COLO668 (cell line): ENCODE data around the gene DPH7.
"Not testable (repeated sequence)": the region's sequence is repeated elsewhere in the genome, so short reads cannot be mapped to it uniquely, and the experiment has no call there.

Experiments used
- DNase-seq: peaks from one replicate; lab custom pipeline; 2025; ENCODE audit not compliant: unreplicated experiment; lab: John Stamatoyannopoulos, UW

DPH7 gene

DNA sequence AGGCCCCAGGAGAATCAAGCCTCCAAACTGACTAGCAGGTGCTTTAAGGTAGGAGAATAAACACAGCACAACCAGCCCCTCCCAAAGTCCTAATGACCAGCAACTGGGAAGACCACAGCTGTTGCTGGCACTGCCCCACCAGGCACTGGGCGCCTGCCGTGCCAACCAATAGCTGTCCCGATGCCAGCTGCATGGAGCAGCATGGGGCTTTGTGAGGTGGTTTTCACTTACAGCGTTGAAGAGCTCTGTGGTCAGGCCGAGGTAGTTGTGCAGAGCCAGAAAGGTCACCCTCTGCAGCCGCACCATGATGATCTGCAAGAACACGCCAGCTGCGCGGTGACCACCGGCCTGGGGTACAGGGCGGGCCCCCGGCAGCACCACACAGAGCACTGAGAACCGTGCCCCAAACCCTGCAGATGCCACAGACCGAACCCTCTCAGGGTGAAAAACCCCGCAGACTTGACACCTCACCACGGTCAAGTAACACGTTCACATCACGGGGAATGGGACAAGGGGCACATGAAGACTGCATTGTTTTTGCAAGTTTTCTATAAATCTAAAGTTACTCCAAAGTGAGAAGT is 57.2 kb downstream of the DPH7 start:
- DNase-seq = no peak

DNA sequence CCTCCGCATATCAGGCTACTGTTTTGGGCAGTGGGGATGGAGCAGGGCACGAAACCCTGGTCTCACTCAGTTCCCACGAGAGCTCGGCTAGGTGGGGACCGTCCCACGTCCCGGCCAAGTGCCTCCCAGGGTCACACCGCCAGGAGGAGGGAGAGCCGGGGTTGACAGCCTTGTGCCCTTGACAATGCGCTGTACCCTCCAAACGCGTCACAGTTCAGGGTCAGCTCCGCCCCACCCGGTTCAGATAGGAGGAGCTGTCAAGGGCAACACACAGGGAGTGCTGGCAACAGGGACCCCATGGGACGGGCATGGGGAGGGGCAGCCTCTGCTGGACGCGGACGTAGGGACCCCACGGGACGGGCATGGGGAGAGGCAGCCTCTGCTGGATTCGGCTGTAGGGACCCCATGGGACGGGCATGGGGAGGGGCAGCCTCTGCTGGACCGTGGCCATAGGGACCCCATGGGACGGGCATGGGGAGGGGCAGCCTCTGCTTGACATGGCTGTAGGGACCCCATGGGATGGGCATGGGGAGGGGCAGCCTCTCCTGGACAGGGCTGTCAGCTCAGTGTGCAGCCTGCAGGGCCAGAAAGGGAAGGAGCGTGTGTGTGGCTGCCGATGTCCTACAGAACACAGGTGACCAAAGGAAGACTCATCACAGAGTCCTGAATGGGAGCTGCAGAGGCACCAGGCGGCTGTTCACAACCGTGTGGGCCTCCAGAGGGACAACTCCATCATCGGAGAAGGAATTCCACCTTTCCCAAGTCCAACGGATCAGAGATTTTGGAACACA is 57.9 kb downstream of the DPH7 start:
- no peak for DNase-seq

DNA sequence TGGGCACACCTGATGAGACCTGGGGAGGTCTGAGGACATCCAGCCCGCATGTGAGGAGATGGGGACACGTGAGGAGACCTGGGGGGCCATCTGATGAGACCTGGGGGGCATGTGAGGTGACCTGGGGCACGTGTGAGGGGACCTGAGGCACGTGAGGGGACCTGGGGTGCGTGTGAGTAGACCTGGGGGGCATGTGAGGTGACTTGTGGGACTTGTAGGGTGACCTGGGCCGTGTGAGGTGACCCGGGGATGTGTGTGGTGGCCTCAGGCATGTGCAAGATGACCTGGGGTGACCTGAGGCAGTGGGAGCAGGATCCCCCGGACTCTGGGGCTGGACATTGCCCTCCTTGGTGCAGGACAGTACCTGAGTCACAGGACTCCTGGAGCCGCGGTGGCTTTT is 59.2 kb downstream of the DPH7 start:
- no peak for DNase-seq

GRCh38 chr9:137518661-137519459 is 59.9 kb downstream of the DPH7 start:
- not testable (repeated sequence) for DNase-seq

DNA sequence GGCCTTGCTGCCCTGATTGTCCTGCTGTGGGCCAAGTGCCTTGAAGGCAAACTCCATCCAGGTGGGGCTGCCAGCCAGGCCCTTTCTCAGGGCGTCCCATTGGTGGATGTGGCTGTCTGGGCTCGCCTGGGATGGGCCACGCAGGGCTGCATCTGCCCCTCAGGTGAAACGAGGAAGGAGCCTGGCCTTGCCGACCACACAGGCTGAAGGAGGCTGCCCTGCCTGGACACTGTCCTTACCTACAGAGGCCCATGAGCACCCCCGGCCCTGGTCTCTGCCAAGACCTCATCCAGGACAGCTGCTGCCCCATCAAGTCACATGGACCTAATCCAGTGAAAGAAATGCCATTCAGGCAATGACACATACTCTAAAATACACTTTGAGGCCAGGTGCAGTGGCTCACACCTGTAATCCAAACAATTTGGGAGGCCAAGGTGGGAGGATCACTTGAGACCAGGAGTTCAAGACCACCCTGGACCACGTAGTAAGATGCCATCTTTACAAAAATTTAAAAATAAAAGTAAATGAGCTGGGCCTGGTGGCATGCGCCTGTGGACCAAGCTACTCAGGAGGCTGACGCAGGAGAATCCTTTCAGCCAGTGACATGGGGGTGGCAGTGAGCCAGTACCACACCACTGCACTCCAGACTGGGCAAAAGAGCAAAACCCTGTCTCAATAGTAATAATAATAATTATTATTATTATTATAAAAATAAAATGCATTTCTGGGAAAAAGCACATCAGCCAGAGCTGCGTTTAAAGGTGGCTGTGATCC is 62.4 kb downstream of the DPH7 start:
- no peak for DNase-seq

GRCh38 chr9:137515338-137515724 is 63.4 kb downstream of the DPH7 start:
- no peak for DNase-seq

DNA sequence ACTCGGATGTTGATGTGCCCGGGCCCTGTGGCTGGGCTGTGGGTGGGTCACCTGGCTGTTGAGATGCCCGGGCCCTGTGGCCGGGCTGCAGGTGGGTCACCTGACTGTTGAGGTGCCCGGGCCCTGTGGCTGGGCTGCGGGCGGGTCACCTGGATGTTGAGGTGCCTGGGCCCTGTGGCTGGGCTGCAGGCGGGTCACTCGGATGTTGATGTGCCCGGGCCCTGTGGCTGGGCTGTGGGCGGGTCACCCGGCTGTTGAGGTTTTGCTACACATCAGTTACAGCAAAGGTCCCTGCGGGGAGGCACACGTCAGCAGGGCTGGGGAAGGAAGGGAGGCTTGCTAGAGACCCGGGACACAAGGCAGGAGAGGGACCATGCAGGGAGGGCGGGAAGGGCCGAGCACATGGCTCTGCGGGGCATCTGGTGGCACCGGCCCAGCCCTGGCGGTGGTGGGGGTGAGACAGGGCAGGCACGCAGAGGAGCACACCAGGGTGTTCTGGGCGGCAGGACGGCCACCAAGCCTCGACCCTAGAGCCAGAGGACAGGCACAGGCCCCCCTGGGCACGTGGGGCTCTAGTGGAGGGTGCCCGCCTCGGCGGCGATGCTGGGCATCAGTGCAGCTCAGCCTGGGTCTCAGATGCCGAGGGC is 63.9 kb downstream of the DPH7 start:
- DNase-seq = no peak

DNA sequence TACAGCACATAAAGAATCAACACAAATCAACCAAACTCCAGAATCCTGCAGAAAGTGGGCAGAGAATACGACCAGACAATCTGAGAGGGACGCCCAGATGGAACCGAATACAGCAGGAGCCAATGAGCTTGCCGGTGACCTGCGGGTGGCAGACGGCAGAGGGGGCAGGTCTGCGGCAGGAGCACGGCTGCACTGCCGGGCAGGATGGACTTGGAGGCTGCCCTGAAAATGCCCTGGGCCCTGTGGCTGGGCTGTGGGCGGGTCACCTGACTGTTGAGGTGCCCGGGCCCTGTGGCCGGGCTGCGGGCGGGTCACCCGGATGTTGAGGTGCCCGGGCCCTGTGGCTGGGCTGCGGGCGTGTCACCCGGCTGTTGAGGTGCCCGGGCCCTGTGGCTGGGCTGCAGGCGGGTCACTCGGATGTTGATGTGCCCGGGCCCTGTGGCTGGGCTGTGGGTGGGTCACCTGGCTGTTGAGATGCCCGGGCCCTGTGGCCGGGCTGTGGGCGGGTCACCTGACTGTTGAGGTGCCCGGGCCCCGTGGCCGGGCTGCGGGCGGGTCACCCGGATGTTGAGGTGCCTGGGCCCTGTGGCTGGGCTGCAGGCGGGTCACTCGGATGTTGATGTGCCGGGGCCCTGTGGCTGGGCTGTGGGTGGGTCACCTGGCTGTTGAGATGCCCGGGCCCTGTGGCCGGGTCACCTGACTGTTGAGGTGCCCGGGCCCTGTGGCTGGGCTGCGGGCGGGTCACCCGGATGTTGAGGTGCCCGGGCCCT is 64.7 kb downstream of the DPH7 start:
- not testable (repeated sequence) for DNase-seq

DNA sequence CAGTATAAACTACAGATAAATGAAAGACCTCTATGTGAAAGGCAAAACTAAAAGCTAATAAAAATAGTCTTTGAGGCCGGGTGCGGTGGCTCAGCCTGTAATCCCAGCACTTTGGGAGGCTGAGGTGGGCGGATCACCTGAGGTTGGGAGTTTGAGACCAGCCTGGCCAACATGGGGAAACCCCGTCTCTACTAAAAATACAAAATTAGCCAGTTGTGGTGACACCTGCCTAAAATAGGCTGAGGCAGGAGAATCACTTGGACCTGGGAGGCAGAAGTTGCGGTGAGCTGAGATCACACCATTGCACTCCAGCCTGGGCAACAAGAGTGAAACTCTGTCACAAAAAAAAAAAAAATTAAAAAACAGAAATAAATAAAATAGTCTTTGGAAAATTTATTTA is 65.6 kb downstream of the DPH7 start:
- DNase-seq = not testable (repeated sequence)

DNA sequence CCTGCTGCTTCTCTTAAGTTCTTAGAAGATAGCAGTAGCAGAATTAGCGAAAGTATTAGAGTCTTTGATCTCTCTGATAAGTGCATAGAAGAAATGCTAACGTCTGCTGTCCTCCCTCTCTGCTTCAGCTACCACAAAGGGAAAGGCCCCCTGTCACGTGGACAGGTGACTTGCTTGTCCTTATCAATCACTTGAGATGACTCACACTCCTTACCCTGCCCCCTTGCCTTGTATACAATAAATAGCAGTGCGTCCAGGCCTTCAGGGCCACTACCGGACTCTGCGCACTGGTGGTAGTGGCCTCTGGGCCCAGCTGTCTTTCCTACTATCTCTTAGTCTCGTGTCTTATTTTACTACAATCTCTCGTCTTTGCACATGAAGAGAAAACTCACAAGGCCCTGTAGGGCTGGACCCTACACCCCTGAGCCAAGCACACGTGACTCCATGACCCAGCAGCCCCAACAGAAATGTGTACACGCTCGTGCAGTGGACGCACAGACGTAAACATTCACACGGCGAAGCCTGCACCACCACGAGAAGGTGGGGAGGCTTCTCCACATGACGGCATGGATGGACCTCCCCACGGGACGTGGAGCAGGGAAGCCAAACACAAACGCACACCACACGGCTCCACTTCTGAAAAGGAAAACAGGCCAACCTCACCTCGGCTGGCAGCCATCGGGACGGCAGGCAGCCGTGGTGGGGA is 66.8 kb downstream of the DPH7 start:
- DNase-seq = no peak

GRCh38 chr9:137511126-137511525 is 67.6 kb downstream of the DPH7 start:
- not testable (repeated sequence) for DNase-seq

GRCh38 chr9:137509198-137509597 is 69.5 kb downstream of the DPH7 start:
- DNase-seq = no peak

DNA sequence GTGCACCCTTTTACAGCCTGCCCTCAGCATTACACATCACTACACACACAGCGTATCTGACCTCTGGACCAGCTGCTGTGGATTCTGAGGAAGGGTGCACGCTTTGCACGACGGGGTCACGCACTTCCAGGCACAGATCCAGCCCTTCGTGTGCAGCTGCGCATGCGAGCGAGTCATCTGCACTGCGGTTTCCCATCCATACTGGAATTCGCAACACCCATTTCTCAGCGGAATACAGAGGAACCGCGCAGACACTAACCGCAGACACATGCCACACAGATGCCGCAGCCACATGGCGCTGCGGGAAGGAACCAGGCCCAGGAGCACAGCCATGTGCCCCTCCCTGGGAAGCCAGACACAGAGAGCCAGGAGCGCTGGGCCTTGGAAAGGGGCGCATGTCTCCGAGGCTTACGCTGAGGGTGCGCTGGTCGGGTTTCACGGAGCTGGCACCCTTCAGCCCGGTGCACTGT is 72.0 kb downstream of the DPH7 start:
- DNase-seq = no peak

- no peak for DNase-seq
Observed at GRCh38 chr9:137506274-137506673, 72.5 kb downstream of the DPH7 start.

GRCh38 chr9:137505421-137506140 is 73.1 kb downstream of the DPH7 start:
- no peak for DNase-seq
